Dermis microvascular lymphatic vessel endothelial cell (primary cell): ENCODE data around the gene NISCH. TPM values are rescaled to one million over a fixed set of nuclear protein-coding genes. Genes with fewer than 3 reads are reported as not detected.
A peak's percentile ranks its signal among the peaks of the same experiment; 100 is the strongest.

Source experiments
- DNase-seq, 2 donors: peaks; one replicate each; pipeline versions ENCODE4 v3.0.0 to v3.0.0-alpha.2; 2010; ENCODE audit warnings: low read depth in 2 of 2
- total RNA-seq: library from RNA; depleted of rRNA; stranded (reverse); fragments of >200 nt; gene quantifications from 2 replicates; pipeline ENCODE4 v1.2.1, GENCODE V29; 2014

NISCH gene
- total RNA-seq, 1 donor from 2014 or later = 27.7 TPM

- no peak for DNase-seq
Observed at GRCh38 chr3:52435246-52436101, 19.9 kb upstream of the NISCH start.

DNA sequence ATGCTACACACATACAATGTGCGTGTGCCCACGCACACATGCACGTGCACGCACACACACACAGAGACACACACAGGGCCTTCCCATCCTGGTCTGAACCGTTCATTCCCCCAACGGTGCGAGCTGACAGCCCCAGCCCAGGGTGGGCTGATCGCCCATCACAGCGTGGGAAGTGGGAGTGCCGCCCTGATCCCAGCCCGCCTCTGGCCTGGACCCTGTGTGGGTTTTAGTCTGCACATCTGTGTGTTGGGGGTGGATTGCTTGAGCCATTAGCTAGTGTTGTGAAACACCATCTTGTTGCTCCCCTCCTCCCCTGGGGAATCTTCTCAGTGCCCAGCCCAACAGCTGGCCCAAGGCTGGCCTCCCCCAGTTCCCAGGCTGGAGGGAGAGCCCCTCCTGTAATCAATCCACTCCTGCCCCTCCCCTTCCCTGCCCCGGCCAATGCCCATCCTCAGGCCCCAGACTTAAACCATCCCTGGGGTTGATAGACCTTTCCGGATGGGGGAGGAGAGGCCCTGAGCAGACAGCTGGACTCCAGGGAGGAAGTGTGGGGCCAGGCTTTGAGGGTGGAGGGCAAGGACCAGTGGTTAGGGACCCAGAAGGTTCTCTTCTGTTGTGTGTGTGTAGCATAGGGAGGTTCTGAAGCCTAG lies 18.8 kb upstream of the NISCH start:
- peak in 1 of 2 donors; percentile 44 for DNase-seq

DNA sequence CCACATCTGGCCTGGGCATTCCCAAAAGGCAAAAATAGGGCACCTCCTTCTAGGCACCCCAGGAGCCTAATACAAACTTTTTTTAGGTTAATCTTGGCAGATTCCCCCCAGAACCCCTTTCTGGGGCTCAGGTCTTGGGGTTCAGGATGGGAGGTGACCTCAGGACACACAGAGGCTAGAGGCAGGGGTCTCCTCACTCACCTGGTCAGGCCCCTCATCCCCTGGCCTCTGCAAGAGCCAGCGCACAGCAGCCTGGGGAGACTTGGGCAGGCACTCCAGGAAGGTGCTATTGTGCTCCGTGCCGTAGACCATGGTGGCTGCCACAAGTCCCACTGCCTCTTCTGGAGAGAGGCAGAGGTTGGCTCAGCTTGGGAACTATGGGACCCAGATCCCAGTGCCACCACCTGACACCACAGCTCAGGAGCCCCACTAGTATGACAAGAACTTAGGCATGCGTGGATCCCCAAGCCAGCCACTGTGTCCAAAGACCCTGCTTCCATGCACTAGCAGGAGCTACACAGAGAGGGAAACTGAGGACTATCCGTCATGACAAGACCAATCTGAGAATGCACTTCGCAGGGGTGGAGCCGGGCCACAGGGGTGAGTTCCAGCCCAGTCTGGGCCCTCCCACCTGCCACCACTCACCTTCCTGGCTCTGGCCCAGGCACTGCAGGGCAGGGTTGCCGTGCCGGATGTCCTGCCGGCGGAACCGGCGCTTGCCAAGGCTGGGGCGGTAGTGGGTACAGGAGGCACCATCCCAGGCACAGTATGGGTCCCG lies 17.9 kb upstream of the NISCH start:
- DNase-seq = peak in 1 of 2 donors; percentile 37

- no peak for DNase-seq
Observed at GRCh38 chr3:52438104-52438376, 17.4 kb upstream of the NISCH start.

GRCh38 chr3:52438579-52439425 lies 16.6 kb upstream of the NISCH start:
- no peak for DNase-seq

DNA sequence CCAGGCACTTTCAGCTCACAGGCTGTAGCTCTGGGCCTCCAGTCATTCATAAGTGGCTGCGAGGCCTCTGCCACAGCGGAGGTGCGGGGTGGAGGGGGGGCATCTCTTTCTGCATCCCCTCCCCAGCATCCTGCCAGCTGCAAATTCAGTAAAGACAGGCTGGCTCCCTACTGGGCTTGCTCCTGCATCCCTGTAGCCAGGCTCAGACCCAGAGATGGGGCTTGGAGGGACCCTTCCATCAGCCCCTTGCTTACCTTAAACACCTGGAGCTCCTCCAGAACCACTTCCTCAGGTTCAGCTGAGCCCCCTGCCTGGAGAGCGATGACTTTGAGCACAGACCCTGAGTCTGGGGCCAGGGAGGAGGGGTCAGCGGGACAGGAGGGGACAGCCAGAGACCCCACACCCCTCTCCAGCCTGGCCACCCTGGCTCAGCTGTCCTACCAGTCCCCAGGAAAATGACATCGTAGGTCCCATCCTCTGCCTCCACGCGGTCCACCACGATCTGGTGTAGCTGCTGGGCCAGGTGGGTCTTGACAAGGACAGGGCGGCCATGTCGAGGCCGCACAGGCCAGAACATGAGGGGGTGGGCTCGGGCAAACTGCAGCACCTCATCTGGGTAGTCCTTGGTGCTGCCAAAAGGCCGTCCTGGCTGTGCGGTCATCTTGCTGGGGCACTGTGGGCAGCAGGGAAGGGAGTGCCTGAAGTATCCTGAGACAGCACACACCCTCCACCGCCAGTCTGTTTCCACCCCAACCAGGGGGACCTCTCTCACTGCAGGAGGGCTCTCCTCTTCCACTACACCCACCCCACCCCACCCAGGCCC lies 15.8 kb upstream of the NISCH start:
- DNase-seq = no peak

DNA sequence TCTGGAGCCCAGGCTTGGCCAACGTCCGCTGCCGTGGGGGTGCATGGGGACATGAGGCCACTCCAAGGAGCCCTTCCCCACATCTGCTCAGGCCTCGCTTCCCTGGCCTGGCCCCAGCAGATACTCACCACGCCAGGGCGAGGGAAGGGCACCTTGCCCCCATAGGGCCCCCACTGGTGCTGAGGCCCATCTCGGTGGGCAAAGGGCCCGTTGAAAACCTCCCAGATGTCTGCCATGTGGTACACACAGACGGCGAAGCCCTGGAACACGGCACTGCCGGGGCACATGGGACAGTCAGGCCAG lies 15.2 kb upstream of the NISCH start:
- DNase-seq = no peak

DNA sequence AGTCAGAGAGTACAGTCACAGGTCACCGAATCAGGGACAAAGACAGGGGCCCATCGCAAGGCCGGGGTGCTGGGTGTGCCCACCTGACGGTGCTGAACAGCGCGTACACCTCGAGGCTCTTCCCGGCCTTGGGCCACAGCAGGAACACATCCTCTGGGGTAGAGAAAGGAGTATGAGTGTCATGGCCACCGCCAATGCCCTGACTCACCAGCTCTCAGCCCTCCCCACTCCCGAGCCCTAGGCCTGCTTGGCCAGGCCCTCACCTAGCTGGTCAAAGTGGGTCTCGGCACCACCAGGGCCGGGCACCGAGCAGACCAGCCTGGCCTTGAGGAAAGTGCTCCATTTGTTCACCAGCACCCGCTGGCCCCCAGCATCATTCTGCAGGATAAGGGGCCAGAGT lies 14.7 kb upstream of the NISCH start:
- no peak for DNase-seq

DNA sequence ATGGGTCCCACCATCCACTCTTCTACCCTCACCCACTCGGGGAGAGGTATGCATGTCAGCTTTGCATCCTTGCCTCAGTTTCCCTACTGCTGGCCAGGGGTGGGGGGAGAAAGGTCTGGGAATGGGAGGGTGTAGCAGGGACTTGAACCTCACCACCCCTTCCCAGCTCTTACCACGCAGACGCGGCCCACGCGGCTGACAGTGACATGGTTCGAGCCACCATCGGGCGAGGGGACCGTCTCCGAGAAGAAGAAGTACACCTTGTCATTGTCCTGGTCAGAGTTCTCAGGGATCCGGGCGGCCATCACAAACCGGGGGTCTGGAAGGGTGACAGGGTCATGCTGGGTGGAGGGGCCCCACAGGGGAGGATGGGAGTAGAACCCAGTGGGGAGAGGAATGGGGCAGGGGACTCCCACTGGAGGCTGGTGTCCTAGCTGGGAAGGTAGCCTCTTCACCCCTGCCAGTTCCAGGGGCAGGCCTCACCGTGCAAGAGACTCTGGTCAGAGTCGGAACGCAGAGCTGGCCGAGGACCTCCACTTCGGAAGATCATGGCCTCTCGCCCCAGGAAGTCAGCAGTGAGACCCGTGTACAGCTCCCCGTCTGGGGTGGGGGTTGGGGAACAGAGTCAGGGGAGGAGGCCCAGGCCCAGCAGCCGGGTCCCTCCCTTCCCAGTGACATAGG lies 14.2 kb upstream of the NISCH start:
- no peak for DNase-seq

DNA sequence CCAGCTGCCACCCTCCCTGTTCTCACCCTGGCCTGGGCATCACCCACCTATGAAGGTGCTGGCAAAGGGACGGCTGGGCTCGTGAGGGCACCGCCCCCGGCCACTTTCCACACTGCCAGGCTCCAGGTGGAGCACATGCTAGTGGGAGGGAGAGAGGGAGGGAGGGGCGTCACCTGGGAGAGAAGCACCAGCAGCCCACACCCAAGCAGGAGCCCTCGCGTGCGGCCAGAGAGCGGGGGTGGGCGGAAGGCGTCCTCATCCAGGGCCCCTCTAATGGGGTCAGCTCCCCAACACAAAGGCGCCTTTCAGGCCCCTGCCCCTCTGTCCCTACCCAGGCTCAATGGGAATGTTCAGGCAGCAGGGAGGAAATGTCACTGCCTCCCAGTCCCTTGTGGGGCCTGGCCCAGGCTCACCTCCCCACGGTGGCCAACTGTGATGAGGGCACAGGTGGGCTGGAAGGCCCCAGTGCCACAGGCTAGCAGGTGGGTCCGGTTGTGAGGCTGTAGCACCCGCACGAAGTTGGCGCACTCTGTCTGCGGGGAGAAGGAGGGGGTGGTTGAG lies 13.6 kb upstream of the NISCH start:
- no peak for DNase-seq

DNA sequence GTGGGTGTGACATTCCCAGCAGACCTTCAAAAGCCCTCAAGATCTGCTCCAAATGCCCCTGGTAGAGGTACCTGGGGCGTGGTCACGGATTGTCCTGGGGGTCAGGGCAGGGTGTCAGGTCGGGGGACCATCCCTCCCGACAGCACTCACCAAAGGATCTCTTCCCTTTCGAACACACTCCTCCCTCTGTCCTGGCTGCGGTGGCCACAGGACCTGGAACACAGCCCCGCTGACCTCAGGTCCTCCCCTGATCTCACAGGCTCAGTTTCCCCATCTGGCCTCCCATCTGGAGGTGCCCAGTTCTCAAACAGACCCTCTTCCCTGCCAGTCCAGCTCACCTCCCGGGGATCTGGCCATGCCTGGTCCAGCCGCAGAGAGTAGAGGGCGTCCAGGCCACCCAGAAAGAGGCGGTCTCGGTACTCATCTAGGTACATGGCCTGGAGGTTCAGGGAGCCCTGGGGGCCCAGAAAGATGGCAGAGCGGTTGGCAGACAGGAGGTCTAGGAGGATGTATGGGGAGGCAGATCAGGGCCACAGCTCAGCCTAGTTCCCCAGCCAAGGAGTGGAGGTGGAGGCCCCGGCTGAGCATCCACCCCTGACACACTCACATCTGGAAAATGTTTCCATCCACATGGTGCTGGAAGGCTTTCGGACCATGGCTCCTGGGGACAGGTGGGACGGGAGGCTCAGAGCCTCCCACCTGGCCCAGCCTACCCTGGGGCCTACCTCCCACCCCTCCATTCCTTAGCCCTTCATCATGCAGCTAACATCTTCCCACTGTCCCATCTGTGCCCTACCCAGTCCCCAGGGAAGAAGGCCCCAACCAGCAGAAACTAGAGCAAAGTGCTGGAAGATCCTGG lies 12.8 kb upstream of the NISCH start:
- no peak for DNase-seq

DNA sequence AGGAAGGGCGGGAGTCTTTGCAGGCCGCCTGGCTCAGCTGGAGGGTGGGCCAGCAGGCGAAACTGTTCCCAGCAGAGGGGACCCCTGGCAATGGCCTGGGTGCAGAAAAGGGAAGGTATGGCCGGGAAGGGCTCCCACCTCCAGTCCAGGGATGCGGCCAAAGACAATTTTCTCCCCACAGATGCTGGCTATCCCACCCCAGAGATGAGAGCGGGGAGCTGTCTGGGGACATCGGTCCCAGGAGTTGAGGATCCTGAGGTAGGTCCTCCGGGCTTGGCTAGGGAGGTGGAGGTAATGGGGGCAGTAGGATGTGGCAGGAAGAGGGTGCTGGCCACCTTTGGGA lies 12.2 kb upstream of the NISCH start:
- DNase-seq = no peak

- no peak for DNase-seq
Observed at GRCh38 chr3:52443791-52444687, 11.4 kb upstream of the NISCH start.

DNA sequence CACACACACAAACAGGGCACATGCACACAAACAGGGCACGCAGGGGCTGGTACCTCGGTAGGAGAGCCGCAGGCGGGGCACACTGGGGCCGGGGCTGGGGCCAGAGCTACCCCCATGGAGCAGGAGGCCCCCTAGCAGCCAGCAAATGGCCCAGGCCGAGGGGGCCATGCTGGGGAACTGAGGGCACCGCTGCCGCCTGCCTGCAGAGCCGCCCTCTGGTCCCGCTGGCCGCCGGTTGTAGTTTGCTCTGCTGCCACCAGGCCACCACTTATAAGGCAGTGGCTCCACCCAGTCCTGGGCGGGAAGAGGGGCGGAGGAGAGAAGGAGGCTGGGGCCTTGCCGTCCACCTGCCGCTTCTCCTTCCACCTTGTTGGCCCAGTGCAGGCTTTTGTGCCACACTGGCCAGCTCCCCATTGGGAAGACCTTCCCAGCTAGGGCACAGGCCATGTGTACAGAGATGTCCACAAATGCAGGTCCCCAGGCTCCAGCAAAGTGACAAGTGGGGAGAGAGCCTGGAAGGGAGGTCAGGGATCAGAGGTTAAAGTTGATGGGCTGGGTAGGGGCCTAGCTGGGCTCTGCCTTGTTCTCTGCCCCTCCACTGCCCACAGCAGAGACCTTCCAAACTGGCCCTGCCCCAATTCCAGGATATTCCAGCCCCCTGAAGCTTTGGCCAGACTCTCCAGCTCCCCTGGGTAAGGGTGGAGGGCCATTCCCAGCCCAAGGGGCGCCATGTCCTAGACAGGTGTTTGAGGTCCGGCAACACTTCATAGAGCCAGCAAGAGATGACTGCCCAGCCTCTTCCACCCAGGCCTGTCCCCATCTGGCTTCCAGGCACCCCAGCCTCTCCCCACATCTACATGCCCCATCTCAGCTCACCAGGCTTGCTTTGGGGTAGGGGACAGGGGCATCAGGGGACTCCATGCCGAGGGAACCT lies 10.3 kb upstream of the NISCH start, which contains the start of gene SEMA3G:
SEMA3G (minus strand) TSS at position 244 of the 934 bp plus-strand sequence; CDS start at position 168, 76 bp downstream.
- DNase-seq = peak; percentile 47 to 85

DNA sequence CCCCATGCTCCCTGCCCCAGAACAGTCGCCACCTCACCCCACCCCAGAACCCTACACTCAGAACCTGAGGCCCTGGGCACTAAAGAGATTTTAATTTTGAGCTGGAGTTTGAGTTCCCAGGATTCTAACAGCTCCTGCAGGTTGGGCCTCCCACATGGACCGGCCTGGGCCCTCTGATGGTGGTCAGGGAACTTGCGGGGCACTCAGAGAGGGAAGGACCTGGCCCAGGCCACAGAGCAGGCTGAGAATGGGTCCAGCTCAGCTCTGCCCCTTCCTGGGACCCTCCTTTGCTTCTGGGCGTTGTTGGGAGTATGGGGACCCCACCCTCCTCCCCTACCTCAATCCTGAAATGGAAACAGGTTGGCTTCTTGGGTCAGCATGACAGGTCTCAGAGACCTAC lies 9.4 kb upstream of the NISCH start:
- DNase-seq = no peak

DNA sequence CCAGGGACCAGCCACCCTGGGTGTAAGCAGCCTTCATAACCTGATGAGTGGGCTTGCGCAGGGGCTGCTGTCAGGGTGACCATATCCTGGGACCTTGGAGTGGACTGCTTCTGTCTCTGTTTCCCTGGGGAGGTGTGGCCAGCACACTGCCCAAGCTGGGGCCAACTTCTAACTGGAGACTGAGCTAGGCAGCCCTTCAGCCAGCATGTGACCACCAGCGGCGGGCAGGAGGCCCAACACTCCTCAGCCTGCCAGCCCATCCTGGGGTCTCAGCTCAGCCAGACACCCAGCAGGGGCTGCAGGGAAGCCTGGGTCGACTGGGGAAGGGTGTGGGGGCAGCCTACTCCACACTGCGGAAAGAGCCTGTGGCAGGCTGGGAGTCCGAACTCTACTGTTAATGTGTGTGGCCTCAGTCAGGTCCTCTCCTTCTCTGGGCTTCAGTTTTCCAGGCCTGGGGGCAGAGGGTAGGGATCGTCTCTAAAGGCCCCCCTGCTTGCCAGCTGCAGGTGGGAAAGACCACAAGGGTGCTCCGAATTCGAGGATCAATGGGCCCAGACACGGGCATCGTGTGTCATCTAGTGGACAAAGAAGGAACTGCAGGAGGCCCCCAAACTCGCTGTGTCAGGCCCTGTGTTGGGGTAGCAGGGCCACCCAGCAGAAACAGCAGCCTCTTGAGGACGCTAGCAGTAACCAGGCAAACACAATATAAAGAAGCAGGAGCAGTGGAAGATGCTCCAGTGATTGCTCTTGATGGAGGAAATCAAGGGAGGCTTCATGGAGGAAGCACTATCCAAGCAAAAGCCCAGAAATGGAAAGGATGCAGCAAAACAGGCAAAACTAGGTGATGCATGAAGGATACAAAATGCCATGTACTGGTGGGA lies 8.5 kb upstream of the NISCH start:
- peak in 1 of 2 donors; percentile 70 for DNase-seq
